KMS-11 (cell line): Measurements from ENCODE around the gene CALHM3.
A peak's percentile ranks its signal among the peaks of the same experiment; 100 is the strongest.

Experiments
- H2AFZ ChIP-seq: fragments of 200-600 bp; sonication (generic); 2 replicates; pipeline ENCODE4 v1.6.1; 2016; ENCODE audit warnings: antibody characterized with exemption, mixed run types, low read depth
- H3K27ac ChIP-seq: fragments of 200-600 bp; sonication (generic); 2 replicates; pipeline ENCODE4 v1.6.1; 2016; ENCODE audit warnings: mild to moderate bottlenecking, mixed run types
- H3K27me3 ChIP-seq: fragments of 200-600 bp; sonication (generic); 2 replicates; pipeline ENCODE4 v1.6.1; 2017; ENCODE audit warnings: mild to moderate bottlenecking, low read depth, mixed run types, moderate library complexity; ENCODE audit not compliant: insufficient read depth
- H3K36me3 ChIP-seq: fragments of 200-600 bp; sonication (generic); 2 replicates; pipeline ENCODE4 v1.6.1; 2017; ENCODE audit warnings: mild to moderate bottlenecking, mixed run types; ENCODE audit not compliant: insufficient read depth
- H3K4me1 ChIP-seq: fragments of 200-600 bp; sonication (generic); 2 replicates; pipeline ENCODE4 v1.6.1; 2016; ENCODE audit warnings: mild to moderate bottlenecking, low read depth, mixed run types; ENCODE audit not compliant: poor library complexity, severe bottlenecking
- H3K4me2 ChIP-seq: fragments of 200-600 bp; sonication (generic); 2 replicates; pipeline ENCODE4 v1.7.0; 2016; ENCODE audit warnings: mild to moderate bottlenecking, mixed run types
- H3K4me3 ChIP-seq: fragments of 200-600 bp; sonication (generic); IDR thresholded peaks from 2 replicates; pipeline ENCODE4 v1.6.1; 2017; ENCODE audit warnings: low read depth, low read length, mixed read lengths; ENCODE audit not compliant: insufficient read depth
- H3K79me2 ChIP-seq: fragments of 200-600 bp; sonication (generic); 2 replicates; pipeline ENCODE4 v1.6.1; 2016; ENCODE audit warnings: low read depth, mixed run types; ENCODE audit not compliant: insufficient read depth
- H3K9ac ChIP-seq: fragments of 200-600 bp; sonication (generic); 2 replicates; pipeline ENCODE4 v1.6.1; 2016; ENCODE audit warnings: mild to moderate bottlenecking, mixed run types
- H4K20me1 ChIP-seq: fragments of 200-600 bp; sonication (generic); 2 replicates; pipeline ENCODE4 v1.6.1; 2016; ENCODE audit warnings: mild to moderate bottlenecking, mixed run types; ENCODE audit not compliant: insufficient read depth
- TF ChIP-seq, protein P1 (sequence below): fragments of 200-600 bp; sonication (generic); conservative IDR thresholded peaks from 2 replicates; pipeline ENCODE4 v1.6.1; 2017; ENCODE audit warnings: low read depth, mild to moderate bottlenecking, antibody characterized with exemption, low read length, moderate library complexity, mixed read lengths

CALHM3 gene

DNA sequence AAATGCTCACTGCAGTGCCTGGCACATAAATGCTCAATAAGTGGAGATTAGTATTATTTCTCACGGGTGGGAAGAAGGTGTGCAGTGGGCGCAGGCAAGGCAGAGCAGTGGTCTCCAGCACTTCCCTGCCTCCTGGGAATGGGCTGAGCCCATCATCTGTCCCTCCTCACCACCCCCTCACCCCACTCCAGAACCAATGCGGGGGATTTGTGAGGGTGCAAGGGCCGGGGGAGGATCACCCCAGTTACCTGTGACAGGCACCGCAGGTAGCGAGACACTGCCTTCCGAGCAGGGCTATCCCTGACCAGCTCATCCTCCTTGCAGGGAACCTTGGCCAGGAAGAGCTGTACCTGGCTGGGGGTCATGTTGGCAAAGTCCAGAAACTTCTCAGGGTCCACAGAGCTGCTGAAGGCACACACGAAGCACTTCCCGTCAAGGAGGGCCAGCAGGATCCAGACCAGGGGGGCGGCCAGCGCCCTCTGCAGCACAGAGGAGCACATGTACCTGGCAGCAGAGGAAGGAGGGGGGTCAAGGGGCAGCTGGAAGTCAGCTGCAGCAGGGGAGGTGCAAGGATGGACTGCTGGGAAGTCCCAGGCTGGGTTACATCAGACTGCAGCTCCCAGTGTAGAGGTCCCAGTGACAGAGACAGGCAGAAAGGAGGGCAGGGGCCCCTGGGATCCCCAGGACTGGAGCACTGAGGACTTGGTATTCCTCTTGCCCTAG lies 2.8 kb downstream of the CALHM3 start:
- TF ChIP-seq, protein P1, sequence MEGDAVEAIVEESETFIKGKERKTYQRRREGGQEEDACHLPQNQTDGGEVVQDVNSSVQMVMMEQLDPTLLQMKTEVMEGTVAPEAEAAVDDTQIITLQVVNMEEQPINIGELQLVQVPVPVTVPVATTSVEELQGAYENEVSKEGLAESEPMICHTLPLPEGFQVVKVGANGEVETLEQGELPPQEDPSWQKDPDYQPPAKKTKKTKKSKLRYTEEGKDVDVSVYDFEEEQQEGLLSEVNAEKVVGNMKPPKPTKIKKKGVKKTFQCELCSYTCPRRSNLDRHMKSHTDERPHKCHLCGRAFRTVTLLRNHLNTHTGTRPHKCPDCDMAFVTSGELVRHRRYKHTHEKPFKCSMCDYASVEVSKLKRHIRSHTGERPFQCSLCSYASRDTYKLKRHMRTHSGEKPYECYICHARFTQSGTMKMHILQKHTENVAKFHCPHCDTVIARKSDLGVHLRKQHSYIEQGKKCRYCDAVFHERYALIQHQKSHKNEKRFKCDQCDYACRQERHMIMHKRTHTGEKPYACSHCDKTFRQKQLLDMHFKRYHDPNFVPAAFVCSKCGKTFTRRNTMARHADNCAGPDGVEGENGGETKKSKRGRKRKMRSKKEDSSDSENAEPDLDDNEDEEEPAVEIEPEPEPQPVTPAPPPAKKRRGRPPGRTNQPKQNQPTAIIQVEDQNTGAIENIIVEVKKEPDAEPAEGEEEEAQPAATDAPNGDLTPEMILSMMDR, result peak; percentile 30; the same call in 1 of the 2 replicates
- Histone ChIP-seq H3K4me1 (peaks cover 42% of the 10 kb centered on the region), H2AFZ (no peak overlapping the region), H3K27ac (no peak overlapping the region), H3K79me2 (no peaks in the 10 kb centered on the region), H4K20me1 (no peaks in the 10 kb centered on the region), H3K36me3 (no peaks in the 10 kb centered on the region), H3K9ac (no peak overlapping the region), H3K4me3 (no peak overlapping the region), H3K27me3 (no peaks in the 10 kb centered on the region), H3K4me2 (peak overlapping the region; percentile 39; the same call in 1 of the 2 replicates)

DNA sequence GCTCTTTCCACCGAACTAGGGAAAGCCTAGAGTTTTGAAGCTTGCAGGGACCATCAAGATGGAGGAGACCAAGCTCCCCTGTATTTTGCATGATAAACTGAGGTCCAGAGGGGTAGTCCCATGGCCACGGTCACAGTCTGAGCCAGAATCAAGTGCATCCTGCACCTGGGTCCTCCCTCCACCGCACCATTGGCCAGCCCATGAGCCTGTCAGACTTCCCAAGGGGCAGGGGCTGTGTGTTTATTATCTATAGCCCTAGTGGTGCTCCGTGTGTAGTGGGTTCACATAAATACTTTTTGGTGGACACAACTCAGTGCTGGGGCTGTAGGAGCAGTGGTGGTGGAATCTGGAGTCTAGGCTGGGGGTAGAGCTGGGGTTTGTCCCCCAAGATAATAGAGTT lies 3.6 kb downstream of the CALHM3 start:
- H3K4me1 ChIP-seq, result peaks cover 46% of the 10 kb centered on the region
- no peak overlapping the region for H3K9ac ChIP-seq

DNA sequence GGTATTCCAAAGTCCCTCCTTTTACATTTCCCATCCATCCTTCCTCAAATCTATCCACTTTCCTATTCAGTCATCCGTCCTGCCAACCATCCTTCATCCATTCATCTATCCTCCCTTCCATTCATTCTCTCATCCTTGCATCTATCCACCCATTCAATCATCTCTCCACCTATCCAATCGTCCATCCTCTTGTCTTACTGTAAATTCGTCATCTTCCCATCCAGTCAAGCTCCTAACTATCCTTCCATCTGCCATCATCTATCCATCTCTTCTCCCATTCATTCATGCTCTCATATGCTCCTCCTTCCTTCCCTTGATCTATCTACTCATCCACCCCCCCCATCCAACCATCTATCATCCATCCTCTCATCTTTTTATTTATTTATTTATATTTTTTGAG lies 5.0 kb downstream of the CALHM3 start:
- H3K4me1 ChIP-seq, result peaks cover 60% of the 10 kb centered on the region
- TF ChIP-seq, protein P1, result no peak
- H3K79me2 ChIP-seq, result no peaks in the 10 kb centered on the region
- H3K36me3 ChIP-seq, result no peaks in the 10 kb centered on the region
- H2AFZ ChIP-seq, result no peak overlapping the region
- no peaks in the 10 kb centered on the region for H3K27me3 ChIP-seq
- no peak overlapping the region for H3K4me3 ChIP-seq
- no peak overlapping the region for H3K4me2 ChIP-seq
- H4K20me1 ChIP-seq, result no peaks in the 10 kb centered on the region
- H3K27ac ChIP-seq, result no peak overlapping the region
- H3K9ac ChIP-seq, result no peak overlapping the region

More for the DNA sequence above, 3.6 kb downstream of the CALHM3 start:
- no peak overlapping the region for H3K4me2 ChIP-seq
- no peaks in the 10 kb centered on the region for H3K36me3 ChIP-seq
- no peaks in the 10 kb centered on the region for H3K27me3 ChIP-seq
- H3K4me3 ChIP-seq, result no peak overlapping the region
- H2AFZ ChIP-seq, result no peak overlapping the region
- no peaks in the 10 kb centered on the region for H3K79me2 ChIP-seq
- H4K20me1 ChIP-seq, result no peaks in the 10 kb centered on the region
- TF ChIP-seq, protein P1, result no peak; the same call in 1 of the 2 replicates
- no peak overlapping the region for H3K27ac ChIP-seq

DNA sequence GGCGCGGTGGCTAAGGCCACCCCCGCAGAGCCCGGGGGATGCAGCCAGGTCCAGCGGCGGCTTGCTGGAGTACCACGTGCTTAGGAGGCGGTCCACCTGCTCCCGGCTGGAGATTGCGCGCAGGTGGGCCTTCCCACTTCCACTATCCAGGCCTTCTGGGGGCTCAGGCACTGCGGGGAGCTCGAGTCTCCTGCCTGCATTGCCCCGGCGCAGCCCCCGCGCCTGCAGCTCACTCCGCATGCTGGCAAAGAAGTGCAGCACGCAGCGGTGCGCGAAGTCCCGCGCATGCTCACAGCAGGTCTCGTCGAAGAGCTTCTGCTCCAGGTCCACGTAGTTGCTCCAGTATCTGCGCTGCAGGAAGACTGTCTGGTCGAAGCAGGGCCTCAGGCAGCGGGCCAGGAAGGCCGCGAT lies 5.8 kb downstream of the CALHM3 start:
- Histone ChIP-seq H2AFZ (no peak overlapping the region), H4K20me1 (no peaks in the 10 kb centered on the region), H3K27ac (peak overlapping the region; percentile 94; the same call in 1 of the 2 replicates), H3K27me3 (no peaks in the 10 kb centered on the region), H3K4me3 (no peak overlapping the region), H3K4me2 (no peak overlapping the region), H3K36me3 (no peaks in the 10 kb centered on the region), H3K4me1 (peaks cover 60% of the 10 kb centered on the region), H3K9ac (no peak overlapping the region), H3K79me2 (no peaks in the 10 kb centered on the region)
- TF ChIP-seq, protein P1, result no peak
